NK-92 (cell line): Measurements from ENCODE around the gene INCENP.

ENCODE experiments used
- DNase-seq: peaks from one replicate; lab custom pipeline; 2025; ENCODE audit not compliant: unreplicated experiment; lab: John Stamatoyannopoulos, UW

INCENP gene

DNA sequence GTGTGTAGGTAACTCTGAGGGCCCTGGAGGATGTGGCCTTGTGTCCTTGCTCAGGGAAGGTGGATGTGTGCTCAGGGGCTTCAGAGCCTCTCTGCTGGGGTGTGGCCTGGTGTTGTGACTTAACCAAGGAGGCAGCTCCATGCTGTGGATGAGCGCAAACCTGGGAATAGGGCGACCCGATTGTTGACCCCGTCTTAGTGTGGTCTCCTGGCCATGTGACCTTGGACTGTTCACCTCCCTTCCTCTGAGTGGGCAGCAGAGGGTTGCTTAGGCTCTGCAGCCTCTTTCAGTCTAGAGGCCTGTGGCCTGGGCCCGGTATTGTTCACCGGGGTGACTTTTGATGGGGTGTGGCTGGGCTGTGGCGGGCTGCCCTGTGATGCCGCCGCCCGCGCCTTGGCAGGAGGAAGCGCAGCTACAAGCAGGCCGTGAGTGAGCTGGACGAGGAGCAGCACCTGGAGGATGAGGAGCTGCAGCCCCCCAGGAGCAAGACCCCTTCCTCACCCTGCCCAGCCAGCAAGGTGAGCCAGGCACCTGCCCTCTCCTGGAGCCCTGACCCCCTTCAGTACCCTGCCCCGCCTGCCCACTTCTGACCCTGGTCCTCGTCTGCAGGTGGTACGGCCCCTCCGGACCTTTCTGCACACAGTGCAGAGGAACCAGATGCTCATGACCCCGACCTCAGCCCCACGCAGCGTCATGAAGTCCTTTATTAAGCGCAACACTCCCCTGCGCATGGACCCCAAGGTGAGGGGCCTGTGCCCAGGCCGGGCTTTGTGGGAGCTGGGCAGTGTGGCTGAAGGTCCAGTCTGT, 16.7 kb downstream of the INCENP start:
- DNase-seq, result no peak

GRCh38 chr11:62141111-62142042, 17.6 kb downstream of the INCENP start:
- no peak for DNase-seq

- no peak for DNase-seq
Observed at GRCh38 chr11:62142043-62142375, 18.2 kb downstream of the INCENP start.

- DNase-seq, result no peak
Observed at GRCh38 chr11:62142921-62143320, 19.1 kb downstream of the INCENP start.

GRCh38 chr11:62143727-62144126, 19.9 kb downstream of the INCENP start:
- no peak for DNase-seq

DNA sequence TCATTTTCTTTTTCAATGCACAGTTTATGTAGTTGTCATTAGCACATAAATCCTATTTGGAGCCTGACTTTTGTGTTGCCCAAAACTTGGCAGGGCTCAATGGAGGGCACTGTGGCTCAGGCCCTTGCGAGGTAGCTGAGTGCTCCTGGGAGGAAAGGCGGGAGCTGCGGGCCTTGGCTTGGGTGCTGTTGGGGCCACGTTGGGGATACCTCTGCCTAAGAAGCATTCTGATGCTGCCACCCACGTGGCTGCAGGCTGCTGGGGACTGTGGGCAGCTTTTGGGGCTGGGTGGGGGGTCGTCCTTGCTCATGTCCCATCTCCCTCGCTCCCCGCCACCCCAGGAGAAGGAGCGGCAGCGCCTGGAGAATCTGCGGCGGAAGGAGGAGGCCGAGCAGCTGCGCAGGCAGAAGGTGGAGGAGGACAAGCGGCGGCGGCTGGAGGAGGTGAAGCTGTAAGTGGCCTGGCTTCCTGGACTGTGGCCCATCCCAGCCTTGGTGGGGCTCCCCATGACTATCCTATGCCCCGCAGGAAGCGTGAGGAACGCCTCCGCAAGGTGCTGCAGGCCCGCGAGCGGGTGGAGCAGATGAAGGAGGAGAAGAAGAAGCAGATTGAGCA, 20.9 kb downstream of the INCENP start:
- DNase-seq, result no peak

DNA sequence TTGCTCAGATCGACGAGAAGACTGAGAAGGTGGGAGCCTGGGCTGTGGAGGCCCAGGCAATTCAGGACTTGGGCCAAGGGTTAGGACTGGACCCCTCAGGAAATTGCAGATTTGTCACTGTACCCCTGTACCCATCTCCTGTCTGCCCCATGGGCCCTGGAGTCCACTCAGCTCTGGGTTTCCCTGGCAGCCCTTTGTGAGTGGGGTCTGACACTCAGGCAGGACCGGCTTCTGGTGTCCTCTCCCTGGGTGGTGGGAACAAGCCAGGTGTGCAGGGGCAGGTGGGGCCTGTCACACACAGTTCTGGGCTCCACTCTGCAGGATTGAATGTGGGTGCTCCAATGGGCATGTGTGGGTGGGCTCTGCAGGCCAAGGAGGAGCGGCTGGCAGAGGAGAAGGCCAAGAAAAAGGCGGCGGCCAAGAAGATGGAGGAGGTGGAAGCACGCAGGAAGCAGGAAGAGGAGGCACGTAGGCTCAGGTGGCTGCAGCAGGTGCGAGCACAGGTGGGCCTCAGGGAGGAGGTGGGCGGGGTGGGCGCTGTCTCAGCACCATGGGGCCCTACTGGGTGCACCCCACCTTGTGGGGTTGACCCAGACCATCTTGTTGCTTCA, 21.6 kb downstream of the INCENP start:
- DNase-seq, result no peak

- no peak for DNase-seq
Observed at GRCh38 chr11:62146476-62147200, 22.8 kb downstream of the INCENP start.

- DNase-seq, result no peak
Observed at GRCh38 chr11:62147545-62147944, 23.7 kb downstream of the INCENP start.

DNA sequence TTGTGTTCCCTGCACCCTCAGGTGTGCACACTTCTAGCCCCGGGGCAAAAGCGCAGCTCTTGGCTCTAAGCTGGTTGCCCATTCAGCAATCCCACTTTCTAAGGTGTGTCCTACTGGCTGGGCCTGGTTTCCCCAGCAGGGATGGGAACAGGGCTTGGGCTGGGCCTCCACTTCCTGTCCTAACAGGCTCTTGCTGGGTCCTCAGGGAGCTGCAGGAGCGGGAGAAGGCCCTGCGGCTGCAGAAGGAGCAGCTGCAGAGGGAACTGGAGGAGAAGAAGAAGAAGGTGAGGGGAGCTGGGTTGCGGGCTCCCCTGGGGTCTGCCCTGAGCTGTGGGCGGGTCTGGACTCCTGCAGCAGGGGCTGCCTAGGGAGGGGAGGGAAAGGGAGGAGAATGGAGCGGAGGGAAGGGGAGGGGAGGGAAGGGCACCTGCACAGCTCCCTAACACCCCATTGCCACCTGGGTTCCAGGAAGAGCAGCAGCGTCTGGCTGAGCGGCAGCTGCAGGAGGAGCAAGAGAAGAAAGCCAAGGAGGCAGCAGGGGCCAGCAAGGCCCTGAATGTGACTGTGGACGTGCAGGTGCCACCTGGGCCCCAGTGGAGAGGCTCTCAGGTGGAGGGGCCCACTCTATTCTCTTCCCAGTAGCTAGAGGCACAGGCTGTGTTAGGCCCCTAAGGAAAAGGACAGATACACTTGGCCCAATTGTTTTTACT, 24.6 kb downstream of the INCENP start:
- DNase-seq, result no peak

GRCh38 chr11:62149986-62150886, 26.4 kb downstream of the INCENP start:
- DNase-seq, result no peak

DNA sequence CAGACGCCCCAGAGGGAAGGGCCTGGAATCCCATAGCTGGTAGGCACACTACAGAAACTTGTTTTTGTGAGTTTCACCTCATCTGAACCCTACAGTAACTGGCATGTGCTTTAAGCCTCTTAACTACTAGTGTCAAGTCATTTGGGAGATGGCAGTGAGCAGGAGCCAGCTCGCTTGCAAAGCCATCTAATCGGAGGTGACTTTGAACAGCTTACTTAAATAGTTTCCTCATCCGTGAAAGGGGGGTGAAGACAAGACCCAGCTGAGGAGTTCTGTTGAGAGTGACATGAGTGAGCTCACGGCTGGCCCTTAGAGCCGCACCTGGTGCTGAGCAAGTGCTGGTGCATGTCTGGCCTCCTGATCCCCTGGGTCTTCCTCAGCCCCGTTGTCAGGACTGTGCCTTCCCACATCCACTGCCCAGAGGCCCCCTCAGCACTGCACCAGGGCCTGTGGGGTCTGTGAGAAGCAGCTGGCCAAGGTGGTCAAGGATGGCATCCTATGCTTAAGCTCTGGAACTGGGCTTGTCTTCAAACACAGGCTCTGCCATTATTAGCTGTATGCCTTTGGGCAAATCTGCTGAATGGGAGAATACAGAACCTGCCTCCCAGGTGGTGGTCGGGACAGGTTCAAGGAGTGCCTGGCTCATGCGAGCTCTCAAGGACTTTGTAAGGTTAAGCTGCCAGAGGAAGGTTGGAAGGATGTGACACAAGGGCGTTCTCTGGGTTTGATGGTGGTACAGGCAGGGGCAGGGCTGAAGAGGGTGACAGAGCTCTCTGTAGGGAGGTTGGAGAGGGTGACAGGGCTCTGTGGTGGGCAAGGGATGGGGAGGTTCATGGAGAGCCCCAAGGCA, 27.3 kb downstream of the INCENP start:
- DNase-seq, result no peak

GRCh38 chr11:62151737-62152102, 27.9 kb downstream of the INCENP start:
- no peak for DNase-seq

GRCh38 chr11:62152245-62153086, 28.7 kb downstream of the INCENP start:
- DNase-seq, result no peak

DNA sequence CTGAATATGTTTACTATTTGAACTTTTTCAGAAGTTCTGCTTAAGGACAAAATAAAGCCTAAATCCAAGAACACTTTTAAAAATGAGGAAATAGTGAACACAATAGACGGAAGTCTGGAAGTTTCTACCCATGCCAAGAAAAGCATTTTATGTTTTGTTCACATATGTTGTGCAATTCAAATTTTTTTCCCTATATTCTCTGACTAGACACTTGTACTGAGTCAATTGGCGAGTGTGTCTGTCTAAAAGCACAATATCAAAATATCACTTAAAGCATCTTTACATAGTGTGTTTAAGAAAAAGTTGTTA, 29.2 kb downstream of the INCENP start:
- no peak for DNase-seq

- DNase-seq, result no peak
Observed at GRCh38 chr11:62153617-62154016, 29.8 kb downstream of the INCENP start.

DNA sequence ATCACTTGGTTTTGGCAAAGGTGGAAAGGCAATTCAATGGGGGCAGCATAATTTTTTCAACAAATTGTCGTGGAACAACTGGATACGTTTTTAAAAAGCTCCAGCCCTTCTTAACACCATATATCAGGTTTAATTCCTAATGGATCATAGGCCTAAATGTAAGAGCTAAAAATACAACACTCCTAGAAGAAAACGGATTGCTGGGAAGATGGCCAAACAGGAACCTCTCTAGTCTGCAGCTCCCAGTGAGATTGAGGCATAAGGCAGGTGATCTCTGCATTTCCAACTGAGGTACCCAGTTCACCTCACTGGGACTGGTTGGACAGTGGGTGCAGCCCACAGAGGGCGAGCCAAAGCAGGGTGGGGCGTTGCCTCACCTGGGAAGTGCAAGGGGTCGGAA, 33.8 kb downstream of the INCENP start:
- no peak for DNase-seq
